Suppressor macrophage treated with lipopolysaccharide for 4 hours (primary cell): ENCODE results near the gene TCL1B.

Experiments used
- DNase-seq: peaks from one replicate; pipeline ENCODE4 v3.0.0-alpha.2; 2020

The TCL1B gene

DNA sequence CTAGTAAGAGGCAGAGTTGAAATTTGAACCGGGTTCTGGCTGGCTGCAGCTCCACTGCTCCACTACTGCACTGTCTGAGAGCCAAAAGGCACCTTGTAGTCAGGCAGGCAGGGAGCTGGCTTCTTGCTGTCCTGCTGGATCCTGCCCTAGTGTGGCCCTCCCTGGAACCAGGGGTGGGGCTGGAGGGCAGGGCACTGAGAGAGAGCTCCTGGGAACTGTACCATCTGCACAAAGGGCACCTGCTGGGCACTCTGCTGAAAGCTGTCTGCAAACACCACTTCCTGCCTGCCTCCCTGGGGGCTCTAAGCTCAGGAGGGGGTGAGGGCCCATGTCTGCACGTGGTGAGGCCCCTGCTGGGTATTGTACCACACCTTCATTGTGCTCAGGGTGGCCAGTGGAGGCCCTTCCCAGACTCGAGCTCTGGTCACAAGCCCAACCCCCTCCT, 19.0 kb upstream of the TCL1B start:
- DNase-seq, result no peak

DNA sequence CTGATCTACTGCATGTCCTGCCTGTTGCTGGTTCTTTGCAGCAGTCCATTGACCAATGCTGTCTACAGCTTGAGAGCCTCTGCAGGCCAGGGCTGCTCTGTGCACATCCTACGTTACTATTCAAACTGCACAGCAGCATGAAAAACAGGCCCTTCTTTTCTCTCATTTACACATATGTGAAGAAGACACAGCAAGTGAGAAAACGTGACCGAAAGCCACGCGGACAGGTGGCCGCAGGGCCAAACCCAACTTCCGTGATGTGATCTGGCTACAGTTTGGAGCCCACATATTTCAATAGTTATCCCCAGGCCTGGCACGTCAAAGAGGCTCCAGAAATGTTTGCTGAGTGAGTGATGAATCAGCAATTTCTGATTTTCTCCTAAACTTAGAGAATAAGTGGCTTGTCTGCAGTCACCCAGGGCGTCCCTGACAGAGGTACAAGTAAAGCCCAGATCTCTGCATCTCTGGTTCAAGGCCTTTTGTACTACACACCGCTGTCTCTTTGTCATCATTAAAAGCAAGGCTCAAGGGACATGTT, 17.9 kb upstream of the TCL1B start:
- DNase-seq, result no peak

DNA sequence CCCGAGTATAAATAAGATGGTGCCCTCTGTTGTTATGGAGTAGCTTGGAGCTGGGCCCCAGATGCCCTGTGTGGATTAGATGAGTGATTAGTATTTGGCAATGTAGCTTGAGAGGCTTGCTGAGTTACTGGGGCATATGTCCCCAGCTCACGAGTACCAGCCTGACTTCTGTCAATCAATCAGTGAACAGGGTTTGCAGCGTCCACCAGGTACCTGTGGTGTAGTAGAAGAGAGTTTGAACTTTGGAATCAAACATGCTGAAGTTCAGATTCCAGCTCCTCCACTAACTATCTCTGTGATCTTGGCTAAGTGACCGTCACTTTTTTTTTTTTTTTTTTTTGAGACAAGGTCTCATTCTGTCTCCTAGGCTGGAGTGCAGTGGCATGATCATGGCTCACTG, 11.6 kb upstream of the TCL1B start:
- DNase-seq, result no peak

DNA sequence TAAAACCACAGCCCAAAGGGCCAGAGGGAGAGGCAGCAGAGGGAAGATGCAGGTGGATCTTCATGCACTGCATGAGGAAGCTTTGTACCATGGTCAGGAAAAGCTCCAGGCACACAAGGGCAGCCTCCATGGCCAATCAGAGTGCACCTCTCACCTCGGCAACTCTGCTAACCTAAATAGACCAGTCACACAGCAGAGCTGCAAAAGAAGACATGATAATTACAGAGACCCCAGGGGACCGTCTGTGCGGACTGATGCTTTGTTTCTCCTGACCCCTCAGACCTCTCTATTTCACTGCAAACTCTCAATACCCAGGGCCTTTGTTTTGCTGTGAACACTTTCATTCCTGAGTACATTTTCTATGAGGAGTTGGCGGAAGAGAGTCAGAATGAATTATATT, 10.7 kb upstream of the TCL1B start:
- DNase-seq, result no peak

DNA sequence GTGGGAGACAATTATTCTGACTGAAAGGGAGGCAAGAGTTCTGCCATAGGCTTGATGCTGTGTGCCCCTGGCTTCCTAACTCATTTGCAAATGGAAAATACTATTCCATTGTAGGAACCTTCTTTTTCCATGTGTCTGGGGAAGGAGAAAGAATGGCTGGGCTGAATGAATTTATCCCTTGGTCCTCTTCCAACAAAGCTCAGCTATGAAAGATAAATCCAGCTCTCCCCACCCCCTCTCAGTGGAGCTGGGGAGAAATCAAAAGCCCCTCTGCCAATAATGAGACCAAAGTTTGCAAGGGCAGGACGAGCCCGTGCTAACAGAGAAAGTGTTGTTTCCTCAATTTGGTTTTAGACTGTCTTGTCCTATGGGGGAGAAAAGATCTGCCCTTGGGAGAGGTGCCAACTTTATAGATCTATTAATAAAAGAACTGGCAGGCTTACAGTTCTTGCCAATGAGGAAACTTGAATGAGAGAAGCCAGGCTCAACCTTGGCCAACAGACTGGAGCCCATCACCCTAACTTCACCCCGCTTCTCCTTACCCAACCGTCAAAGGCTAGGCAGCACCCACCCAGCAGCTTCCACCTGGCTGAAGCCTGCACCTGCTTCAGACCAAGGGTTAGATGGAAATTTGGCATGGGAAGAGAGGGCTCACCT, 8.9 kb upstream of the TCL1B start:
- no peak for DNase-seq

DNA sequence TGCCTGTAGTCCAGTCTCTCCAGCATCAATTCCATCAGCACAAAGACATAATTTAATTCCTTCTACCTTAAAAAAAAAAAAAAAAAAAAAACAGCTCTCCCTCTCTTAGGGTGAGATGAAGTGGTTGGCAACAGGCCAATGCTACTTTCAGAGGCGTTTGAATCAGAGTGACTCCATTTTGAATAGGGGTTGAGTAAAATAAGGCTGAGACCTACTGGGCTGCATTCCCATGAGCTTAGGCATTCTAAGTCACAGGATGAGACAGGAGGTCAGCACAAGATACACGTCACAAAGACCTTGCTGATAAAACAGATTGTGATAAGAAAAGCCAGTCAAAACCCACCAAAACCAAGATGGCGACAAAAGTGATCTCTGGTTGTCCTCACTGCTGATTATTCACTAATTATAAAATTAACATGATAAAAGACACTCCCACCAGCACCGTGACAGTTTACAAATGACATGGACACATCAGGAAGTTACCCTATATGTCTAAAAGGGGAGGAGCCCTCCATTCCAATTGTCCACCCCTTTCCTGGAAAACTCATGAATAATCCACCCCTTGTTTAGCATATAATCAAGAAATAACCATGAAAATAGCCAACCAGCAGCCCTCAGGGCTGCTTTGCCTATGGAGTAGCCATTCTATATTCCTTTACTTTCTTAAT, 6.9 kb upstream of the TCL1B start:
- no peak for DNase-seq

DNA sequence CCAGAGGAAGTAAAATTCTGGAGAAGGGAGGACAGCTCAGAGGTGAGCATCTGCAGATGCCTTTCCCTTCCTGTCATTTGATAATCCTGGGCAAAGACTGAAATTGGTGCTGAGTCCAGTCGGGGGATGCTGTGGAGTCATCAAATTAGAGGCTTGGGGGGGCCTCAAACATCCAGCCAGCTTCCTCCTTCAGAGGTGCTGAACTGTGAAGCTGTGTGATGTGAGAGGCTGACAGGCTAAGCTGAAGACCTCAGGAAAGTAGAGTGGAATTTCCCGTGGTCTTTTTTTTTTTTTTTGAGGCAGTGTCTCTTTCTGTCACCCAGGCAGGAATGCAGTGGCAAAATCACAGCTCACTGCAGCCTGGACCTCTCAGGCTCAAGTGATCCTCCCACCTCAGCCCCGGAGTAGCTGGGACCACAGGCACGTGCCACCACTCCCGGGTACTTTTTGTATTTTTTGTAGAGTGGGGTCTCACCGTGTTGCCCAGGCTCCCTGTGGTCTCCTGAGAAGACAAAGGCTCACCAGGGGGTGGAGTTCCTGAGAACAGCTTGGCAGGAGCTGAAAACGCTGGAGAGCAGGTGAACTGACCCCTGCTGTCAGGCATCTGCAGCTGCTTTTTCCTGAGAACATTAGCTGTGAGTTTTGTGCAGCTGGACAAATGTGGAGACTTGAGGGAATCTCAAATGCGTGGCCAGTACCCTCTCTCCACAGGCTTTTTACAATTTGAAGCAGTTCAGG, 6.1 kb upstream of the TCL1B start:
- DNase-seq, result no peak

DNA sequence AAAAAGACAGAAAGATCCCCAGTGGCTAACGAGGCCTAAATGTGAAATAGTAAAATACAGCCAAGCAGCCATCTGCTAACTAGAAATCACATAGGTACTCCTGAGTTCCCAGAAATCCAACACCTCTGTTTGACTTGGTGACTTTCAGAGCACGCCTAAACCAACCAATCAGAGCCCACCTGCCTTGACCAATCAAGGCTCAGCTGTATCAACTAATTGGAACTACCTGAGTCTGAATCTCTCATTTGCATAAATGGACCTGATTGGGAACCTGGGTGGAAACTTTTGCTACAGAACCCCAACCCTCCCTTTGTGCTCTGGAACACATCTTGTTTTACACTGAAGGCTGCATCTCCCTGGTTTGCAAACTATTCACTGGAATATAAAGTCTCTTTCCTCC, 5.1 kb upstream of the TCL1B start:
- no peak for DNase-seq

DNA sequence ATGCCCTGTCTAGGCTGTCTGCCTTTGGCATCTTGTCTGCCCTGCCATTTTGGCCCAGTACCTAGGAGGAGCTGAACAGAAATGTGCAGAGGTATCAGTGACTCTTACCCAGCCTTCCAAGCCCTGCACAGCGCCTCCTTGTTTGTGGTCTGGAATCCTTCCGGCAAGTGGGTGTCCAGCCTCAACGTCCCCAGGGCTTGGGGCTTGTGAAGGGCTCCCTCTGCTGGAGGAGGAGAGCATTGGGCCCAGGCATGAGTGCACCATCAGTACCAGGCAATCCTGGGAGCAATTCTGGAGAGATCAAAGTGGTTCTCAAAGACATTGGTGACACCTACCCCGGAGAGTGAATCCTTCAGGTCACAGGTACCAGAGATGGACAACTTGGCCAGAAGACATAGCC, 2.4 kb upstream of the TCL1B start:
- DNase-seq, result peak; percentile 41

DNA sequence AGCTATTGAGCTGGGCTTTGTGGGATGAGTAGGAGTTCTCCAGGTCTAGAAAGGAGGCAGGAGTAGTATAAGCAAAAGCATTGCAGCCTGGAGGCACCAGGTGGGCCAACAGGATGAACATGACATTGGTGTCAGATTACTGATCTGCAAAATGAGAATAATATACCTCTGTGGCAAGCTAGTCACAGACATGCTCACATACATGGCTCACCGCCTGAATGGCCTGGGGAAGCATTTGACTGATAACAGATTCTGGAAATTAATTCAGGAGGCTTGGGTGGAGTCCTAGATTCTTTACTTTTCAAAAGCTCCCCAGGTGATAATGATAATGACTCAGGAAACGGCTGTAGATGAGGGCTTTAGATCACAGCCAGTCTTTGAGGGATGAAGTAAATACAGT, 709 bp downstream of the TCL1B start:
- no peak for DNase-seq

DNA sequence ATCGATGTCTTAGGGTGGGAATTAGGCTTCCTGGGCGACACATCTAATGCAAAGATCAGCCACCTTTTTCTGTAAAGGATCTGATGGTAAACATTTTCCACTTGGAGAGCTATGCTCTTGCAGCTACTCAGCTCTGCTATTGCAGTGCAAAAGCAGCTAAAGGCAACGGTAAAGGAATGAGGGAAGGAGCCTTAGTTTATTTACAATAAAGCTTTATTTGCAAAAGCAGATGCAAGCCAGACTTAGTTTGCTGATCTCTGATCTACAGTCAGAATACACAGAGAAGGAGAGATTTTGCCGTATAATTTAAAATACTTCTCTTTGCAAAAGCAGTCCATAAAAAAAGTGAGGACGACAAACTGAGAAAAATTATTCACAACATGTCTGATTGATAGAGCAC, 3.2 kb downstream of the TCL1B start:
- DNase-seq, result no peak

DNA sequence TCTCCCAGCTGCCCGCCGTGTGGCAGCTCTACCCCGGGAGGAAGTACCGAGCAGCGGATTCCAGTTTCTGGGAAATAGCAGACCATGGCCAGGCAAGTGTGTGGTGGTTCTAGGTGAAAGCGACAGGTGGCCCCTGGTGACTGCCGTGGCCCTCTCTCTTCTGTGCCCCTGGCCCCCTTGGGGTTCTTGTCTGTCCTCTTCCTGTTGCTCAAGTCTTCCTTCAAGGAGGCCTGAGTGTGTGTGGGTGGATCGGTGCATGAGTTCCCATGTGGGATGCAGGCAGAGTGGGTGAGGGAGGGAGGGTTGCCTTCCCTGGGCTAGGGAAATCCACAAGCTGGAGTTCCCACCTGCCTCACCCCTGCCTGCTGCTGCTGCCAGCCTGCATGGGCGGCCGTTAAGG, 4.6 kb downstream of the TCL1B start:
- no peak for DNase-seq

DNA sequence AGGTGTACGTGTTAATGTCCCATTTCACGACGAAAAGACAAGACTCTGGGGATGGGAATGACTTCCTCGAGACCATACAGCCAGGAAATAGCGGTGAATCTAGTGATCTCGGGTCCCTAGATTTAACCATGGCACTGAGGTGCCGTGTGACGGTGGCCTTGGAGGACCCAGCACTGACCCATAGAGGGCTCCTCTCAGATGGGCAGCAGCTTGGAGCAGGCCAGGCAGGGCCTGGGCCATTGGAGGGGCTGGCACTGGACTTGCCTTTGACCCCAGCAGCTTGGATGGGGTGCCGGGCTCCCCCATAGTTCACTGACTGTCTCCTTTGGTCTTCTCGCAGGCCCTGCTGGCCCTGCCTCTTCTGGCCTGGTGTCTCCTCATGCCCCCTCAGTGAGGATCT, 5.4 kb downstream of the TCL1B start:
- DNase-seq, result no peak

DNA sequence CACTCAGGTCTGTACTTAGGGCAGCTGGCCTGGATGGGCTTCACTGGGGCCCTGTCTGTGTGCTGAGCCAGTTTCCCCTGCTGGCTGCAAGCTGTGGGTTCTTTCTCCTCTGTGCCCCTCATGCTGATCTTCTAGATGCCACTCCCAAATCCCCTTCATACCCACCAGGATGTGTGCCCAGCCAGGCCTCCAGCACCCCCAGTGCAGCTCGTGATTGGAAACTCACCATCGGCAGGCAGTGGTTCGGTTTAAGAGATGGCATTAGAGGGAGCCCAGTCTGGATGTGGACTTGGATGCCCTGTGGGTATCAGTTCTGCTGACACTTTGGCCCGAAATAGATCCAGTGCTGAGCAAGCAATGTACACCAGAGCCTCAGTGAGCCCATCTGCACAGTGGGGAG, 5.9 kb downstream of the TCL1B start:
- DNase-seq, result no peak

DNA sequence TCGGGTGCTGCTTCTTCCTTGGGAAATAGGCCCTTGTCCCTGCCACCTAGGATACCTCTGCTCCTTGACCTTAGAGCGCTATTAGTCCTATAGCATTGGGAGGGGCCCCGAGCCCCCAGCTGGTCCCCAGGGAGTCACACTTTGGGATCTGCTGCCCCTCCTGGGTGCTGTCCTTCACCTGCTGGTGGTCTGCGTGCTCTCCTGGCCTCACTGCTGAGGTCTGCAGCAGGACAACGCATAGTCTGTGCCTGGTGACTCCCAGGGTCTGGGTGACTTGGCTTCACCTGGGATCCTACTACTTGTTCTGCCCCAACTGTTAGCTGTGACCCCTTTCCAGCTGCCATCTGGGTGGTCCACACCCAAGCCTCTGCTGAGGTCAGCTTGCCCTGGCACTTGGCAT, 8.8 kb downstream of the TCL1B start:
- DNase-seq, result no peak

DNA sequence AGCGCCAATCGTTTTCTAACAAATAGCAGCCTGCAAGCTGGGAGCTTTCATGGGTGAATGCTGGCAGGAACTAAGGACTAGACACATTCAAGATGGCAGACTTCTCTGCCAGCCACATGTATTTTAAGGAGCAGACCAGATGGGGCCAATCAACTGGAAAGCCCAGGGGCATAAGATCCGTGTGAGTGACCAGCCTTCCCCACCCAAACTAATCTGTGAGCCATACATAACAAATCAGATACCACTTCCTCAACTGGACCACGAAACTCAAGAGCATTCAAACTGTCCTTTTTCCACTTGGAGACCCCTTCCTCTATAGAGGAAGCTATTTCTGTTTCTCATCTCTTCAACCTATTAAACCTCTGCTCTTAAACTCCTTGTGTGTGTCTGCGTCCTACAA, 9.7 kb downstream of the TCL1B start:
- no peak for DNase-seq

DNA sequence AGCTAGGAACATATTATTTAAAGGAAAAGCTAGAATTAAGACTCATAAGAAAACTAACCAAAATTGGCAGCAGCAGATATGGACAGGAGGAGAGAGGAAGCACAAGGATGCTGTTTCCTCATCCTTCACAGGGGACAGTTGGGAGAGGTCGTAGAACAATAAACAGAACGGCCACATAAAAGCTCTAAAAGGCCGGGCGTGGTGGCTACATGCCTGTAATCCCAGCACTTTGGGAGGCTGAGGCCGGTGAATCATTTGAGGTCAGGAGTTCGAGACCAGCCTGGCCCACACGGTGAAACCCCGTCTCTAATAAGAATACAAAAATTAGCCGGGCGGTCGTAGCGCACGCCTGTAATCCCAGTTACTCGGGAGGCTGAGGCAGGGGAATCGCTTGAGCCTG, 10.5 kb downstream of the TCL1B start:
- DNase-seq, result no peak

DNA sequence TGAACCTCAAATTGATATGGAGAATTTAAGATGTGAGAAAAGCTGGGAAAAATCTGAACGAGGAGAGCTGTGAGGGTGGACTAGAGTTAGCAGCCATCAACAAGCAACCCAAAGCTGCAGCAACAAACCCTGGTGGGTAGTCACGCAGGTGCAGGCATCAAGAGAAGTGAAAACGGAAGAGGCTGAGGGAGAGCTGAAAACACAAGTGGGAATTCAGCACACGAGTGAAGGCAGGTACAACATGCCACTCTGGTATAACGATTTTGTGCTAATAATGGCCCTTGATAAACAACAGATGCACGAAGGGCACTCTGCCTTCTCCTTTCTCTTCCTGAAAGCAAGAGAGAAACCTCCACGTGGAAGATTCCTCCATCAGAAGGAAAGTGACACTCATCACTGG, 11.5 kb downstream of the TCL1B start:
- no peak for DNase-seq

DNA sequence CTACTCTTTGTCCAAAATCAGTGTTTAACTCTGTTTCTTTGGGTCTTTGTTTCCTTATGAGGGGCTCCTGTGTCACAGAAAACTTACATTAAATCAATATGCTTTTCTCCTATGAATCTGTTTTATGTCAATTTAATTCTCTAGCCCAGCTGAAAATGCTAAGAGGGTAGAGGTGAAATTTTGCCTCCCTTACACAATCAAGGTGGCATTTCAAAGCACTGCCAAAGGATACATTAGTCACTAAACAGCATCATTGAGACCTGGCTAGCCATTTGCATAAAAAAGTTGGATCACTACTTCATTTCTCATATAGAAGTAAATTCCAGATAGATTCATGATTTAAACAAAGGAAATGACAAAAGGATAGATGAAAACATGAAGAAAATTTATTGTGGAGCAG, 12.1 kb downstream of the TCL1B start:
- DNase-seq, result no peak

DNA sequence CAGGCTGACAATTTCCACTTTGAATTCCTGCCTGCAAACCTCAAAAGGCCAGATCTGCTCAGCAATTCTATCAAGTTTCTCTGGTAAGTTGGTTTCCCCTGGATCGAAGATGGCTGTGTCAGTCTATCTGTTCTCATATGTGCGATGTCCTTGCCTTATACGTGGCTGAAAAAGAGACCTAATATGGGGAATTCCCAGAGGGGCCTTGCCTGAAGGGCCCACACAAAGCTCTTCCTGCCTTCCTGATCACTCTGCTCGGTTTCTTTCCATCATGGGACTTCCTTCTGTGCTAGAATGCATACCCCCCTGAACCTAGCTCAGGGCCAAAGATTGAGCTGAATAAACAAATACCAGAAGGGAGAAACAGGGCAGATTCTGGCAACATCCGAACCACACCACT, 13.2 kb downstream of the TCL1B start:
- no peak for DNase-seq

DNA sequence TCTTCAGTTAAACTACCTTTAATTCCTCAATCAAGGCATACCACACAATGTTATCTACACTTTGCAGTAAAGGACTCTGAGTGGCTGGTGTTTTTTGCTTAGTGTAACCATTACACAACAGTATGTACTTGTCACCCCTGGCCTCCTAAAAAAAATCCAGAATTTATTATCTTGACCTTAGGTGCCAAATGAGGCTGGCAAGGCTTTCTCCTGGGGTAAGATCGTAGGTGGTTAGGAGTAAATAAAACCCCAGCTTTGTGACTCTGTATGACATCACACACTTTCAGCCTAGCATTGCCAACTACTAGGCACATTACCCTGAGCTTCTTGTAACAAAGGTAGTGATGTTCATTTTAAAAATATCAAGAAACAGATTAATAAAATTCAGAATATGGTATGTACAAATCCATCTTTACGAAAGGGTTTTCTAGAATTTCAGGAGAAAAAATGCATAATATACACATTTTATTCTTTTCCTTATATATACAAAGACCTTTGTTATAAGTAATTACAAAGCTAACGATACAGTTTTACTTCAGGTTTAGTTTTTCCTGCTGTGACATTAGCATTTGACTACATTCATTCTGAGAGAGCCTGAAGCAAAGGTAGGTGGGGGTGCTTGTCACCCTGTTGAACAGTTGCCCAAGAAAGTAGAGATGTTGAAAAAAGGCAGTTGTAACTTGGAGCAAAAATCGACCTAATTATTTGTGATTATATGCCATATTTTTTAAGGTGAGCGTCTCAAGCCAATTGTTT, 14.2 kb downstream of the TCL1B start:
- no peak for DNase-seq

DNA sequence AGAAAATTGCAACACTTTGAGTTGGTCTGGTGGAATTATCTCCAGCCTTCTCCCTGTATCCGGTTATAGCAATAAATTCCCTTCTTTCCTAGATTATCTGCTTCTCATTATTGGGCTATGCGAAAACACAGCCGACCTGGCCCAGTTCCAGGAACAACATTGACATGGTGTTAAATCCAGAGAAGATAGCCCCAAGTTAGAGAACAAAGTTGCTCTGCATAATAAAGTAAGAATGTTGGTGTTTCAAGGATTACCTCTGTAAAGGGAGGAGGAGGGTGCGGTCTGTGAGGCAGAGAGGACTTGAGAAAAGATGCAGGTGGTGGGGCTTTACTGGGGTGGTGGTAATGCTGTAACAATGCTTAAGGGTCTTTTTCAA, 15.6 kb downstream of the TCL1B start:
- DNase-seq, result no peak

DNA sequence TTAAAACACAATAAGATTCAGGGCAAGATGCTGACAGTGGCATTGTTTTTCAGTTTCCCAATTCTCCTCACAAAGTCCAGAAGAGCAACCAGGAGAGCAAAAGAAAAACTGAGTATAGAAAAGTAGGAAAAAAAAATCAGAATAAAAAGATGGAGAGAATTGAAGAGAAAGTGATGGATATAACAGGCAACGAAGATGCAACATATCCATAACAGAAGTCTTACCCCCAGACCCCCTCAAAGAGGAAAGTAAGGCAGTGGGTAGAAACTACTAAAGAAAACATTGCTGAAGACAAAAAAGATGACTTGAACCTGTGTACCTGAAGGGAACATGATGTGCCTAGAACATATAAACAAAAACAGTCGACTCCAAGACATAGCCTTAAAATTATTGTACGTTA, 17.1 kb downstream of the TCL1B start:
- DNase-seq, result no peak

DNA sequence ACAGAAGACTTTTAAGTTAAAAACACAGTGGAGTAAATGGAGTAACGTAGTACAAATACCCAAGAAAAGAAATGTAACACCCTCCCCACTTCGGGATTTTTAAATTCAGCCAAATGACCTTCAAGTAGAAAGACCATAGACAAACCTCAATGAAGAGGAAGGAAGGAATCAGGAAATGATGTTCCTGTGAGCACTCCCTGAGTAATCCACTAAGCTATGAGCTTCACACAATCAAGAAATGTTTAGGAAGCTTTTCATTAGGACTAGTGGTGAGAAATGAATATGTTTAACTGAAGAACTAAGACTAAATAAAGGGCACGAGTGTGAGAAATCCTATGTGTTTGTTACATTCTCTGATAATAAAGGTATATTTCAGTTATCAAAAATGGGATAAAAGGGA, 17.6 kb downstream of the TCL1B start:
- DNase-seq, result no peak
